ENCODE results near the gene KNSTRN. TPM values are rescaled to one million over a fixed set of nuclear protein-coding genes. Genes with fewer than 3 reads are reported as not detected.

Gene KNSTRN
- polyA plus RNA-seq (21.0 to 42.8 TPM (median 42.4 TPM) in 3 replicates), polyA minus RNA-seq (17.3 to 74.2 TPM (median 19.2 TPM) in 3 replicates)
- 47.0 TPM for polyA plus RNA-seq (2011; ENCODE audit: low read depth)
- polyA plus RNA-seq (2011; cell fraction: cytosol; rRNA removed): 22.2 and 37.8 TPM in 2 replicates
- polyA plus RNA-seq (2011; cell fraction: nucleus; rRNA removed): 22.5 and 30.4 TPM in 2 replicates
- polyA plus RNA-seq (2012; ENCODE audit: low replicate concordance): 12.5 and 33.3 TPM in 2 replicates
- 18.4 TPM for polyA minus RNA-seq (2011; cell fraction: cytosol; rRNA and poly(A)+ RNA removed)
- 9.4 and 21.8 TPM in 2 replicates for polyA minus RNA-seq (2011; cell fraction: nucleus; rRNA and poly(A)+ RNA removed)

- peak; percentile 28 for DNase-seq (ENCODE audit: low read depth, low spot score)
- peaks cover 28% of the 10 kb centered on the region for H3K79me2 ChIP-seq (ENCODE audit: control insufficient read depth, insufficient read depth, low read length)
- peak within 1 kb of the TSS; percentile 99 for H2AFZ ChIP-seq (ENCODE audit: control insufficient read depth, low read length)
- H3K9ac ChIP-seq (ENCODE audit: control insufficient read depth, extremely low read depth, insufficient read depth, low read length): peak within 1 kb of the TSS; percentile 90
- H4K20me1 ChIP-seq (ENCODE audit: control insufficient read depth, extremely low read depth, insufficient read depth, low read length): no peaks in the 10 kb centered on the region
- H3K27me3 ChIP-seq (ENCODE audit: control insufficient read depth, extremely low read depth, insufficient read depth, low read length): no peaks in the 10 kb centered on the region
- peaks cover 11 to 16% of the 10 kb centered on the region in 2 experiments for H3K36me3 ChIP-seq (ENCODE audit: control insufficient read depth in 2 of 2, extremely low read depth in 1 of 2, insufficient read depth in 2 of 2, low read length in 2 of 2)
- no peaks in the 10 kb centered on the region for H3K9me1 ChIP-seq (ENCODE audit: control insufficient read depth, extremely low read depth, insufficient read depth, low read length)
- peak; percentile 67 for FAIRE-seq
- peak within 1 kb of the TSS; percentile 87 to 96 (median 91) for H3K4me3 ChIP-seq (ENCODE audit: control insufficient read depth in 2 of 3, extremely low read depth in 1 of 3, insufficient read depth in 2 of 3, low read depth in 1 of 3, low read length in 3 of 3)
- TF ChIP-seq EZH2 (IDR thresholded peaks at IDR 0.05; ENCODE audit: low read length): no peak
- TF ChIP-seq, protein P1, sequence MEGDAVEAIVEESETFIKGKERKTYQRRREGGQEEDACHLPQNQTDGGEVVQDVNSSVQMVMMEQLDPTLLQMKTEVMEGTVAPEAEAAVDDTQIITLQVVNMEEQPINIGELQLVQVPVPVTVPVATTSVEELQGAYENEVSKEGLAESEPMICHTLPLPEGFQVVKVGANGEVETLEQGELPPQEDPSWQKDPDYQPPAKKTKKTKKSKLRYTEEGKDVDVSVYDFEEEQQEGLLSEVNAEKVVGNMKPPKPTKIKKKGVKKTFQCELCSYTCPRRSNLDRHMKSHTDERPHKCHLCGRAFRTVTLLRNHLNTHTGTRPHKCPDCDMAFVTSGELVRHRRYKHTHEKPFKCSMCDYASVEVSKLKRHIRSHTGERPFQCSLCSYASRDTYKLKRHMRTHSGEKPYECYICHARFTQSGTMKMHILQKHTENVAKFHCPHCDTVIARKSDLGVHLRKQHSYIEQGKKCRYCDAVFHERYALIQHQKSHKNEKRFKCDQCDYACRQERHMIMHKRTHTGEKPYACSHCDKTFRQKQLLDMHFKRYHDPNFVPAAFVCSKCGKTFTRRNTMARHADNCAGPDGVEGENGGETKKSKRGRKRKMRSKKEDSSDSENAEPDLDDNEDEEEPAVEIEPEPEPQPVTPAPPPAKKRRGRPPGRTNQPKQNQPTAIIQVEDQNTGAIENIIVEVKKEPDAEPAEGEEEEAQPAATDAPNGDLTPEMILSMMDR (optimal IDR thresholded peaks at IDR 0.05 in 1 of 3, IDR thresholded peaks at IDR 0.05 in 1 of 3, conservative IDR thresholded peaks at IDR 0.05 in 1 of 3; ENCODE audit: extremely low read depth in 1 of 3, insufficient read depth in 2 of 3, low read length in 3 of 3): no peak
- H3K4me1 ChIP-seq (ENCODE audit: control insufficient read depth, extremely low read depth, insufficient read depth, low read length): peaks cover 27% of the 10 kb centered on the region
- dilution Hi-C loops (cut with MboI; ENCODE audit: extremely low pct_ligation_motif_present, low sequenced_read_pairs): no loop called here
- H3K4me2 ChIP-seq (ENCODE audit: control insufficient read depth, extremely low read depth, insufficient read depth, low read depth, low read length): peak within 1 kb of the TSS; percentile 98
- peak within 1 kb of the TSS; percentile 81 for H3K27ac ChIP-seq (ENCODE audit: control insufficient read depth, insufficient read depth, low read length)
- H3K9me3 ChIP-seq (ENCODE audit: control insufficient read depth, low read depth, low read length): no peaks in the 10 kb centered on the region
These were observed at the start of gene KNSTRN for GRCh38 chr15:40382580-40383456. KNSTRN (plus strand) TSS chr15:40382721; CDS start chr15:40382836, 115 bp downstream.

DNA sequence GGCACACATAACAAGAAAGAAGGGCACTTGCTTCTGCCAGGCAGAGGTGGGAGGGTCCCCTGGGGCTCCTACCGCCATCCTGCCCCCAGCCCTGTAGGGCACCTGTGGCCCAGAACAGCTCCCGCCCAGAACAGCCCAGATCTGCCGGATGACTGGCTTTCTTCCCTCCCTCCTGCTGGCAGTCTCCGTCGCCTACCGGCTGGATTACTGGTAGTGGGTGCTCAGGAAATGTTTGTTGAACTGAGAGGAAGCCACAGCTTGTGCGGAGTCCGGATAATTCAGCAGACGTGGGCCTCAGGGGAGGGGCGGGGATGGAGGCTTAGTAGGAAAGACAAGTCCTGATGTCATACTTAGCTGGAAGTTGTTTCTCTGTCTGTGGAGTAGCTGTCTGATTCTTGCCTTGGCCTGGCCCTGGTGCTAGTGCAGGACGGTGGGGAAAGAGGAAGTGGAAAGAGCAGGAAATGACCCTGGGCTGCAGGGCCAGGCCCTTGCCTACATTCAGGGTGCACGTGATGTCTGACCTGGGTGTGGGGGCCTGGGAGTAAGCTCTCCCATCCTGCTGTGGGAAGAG, 48.5 kb upstream of the KNSTRN start:
- H3K4me1 ChIP-seq (ENCODE audit: control insufficient read depth, extremely low read depth, insufficient read depth, low read length): peaks cover 48% of the 10 kb centered on the region
- H2AFZ ChIP-seq (ENCODE audit: control insufficient read depth, low read length): no peak overlapping the region
- TF ChIP-seq, protein P1 (optimal IDR thresholded peaks at IDR 0.05 in 1 of 3, IDR thresholded peaks at IDR 0.05 in 1 of 3, conservative IDR thresholded peaks at IDR 0.05 in 1 of 3; ENCODE audit: extremely low read depth in 1 of 3, insufficient read depth in 2 of 3, low read length in 3 of 3): no peak
- no peak for TF ChIP-seq EZH2 (IDR thresholded peaks at IDR 0.05; ENCODE audit: low read length)
- peak overlapping the region; percentile 11 for H3K27ac ChIP-seq (ENCODE audit: control insufficient read depth, insufficient read depth, low read length)
- no peaks in the 10 kb centered on the region for H3K27me3 ChIP-seq (ENCODE audit: control insufficient read depth, extremely low read depth, insufficient read depth, low read length)
- peaks cover 2% of the 10 kb centered on the region for H3K9me1 ChIP-seq (ENCODE audit: control insufficient read depth, extremely low read depth, insufficient read depth, low read length)
- no peak overlapping the region for H3K4me3 ChIP-seq (ENCODE audit: control insufficient read depth in 2 of 3, extremely low read depth in 1 of 3, insufficient read depth in 2 of 3, low read depth in 1 of 3, low read length in 3 of 3)
- H3K9ac ChIP-seq (ENCODE audit: control insufficient read depth, extremely low read depth, insufficient read depth, low read length): no peak overlapping the region
- H3K4me2 ChIP-seq (ENCODE audit: control insufficient read depth, extremely low read depth, insufficient read depth, low read depth, low read length): no peak overlapping the region
- peaks cover 22 to 39% of the 10 kb centered on the region in 2 experiments for H3K36me3 ChIP-seq (ENCODE audit: control insufficient read depth in 2 of 2, extremely low read depth in 1 of 2, insufficient read depth in 2 of 2, low read length in 2 of 2)
- H3K79me2 ChIP-seq (ENCODE audit: control insufficient read depth, insufficient read depth, low read length): peaks cover 19% of the 10 kb centered on the region
- no peak for DNase-seq (ENCODE audit: low read depth, low spot score)
- H3K9me3 ChIP-seq (ENCODE audit: control insufficient read depth, low read depth, low read length): no peaks in the 10 kb centered on the region
- dilution Hi-C loops (cut with MboI; ENCODE audit: extremely low pct_ligation_motif_present, low sequenced_read_pairs): no loop called here
- FAIRE-seq: no peak
- no peaks in the 10 kb centered on the region for H4K20me1 ChIP-seq (ENCODE audit: control insufficient read depth, extremely low read depth, insufficient read depth, low read length)

Measured in keratinocyte (primary cell).